ENCODE results near the gene C16orf86.
A peak's percentile ranks its signal among the peaks of the same experiment; 100 is the strongest.

C16orf86 gene

DNA sequence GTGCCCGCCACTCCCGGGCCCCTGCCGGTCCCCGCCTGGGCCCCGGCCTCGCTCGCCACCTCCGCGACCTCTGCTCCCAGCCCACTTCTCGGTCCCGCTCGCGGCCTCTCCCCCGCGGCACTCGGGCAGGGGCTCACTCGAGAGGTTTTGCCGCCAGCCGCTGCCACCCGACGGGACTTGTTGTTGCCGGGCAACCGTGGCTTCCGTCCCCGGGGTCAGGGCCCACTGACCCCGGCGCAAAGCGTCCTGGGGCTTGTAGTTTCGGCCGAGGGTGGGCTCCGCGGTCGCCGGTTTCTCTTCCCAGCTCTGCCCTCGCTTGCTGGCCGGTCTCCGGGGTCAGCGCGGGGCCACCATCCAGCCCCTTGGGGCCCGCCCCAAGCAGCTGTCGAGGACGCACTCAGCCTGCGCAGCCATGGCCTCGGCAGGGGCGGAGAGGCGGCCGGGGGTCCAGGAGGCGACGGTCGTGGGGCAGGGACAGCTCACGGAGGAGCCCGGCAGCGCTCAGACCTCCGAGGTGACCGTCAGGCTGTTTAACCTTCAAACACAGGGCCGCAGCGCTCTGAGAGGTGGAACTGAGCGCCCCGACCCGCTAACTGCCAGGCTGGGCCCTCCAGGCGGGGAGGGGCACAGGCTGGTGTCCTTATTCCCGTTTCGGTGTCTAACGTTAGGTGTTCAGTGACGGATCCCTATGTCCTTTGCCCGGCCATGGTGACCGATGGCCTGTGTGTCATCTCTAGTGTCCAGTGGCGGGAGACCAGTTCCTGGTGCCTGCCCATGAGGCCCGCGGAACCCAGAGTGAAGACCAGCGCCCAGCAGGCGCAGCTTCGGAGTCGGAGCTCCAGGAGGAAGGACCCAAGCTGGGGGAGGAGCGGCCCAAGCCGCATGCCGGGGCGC lies at the start of gene C16orf86, which contains the start of gene ENKD1:
TSS of gene C16orf86 (plus strand) at position 256 of the 894 bp plus-strand sequence. CDS start at position 413, 157 bp downstream.
TSS of gene ENKD1 (minus strand) at position 192 of the 894 bp plus-strand sequence. CDS start 308 bp downstream, outside the sequence.
- DNase-seq (ENCODE audit: low spot score) = peak; percentile 82

DNA sequence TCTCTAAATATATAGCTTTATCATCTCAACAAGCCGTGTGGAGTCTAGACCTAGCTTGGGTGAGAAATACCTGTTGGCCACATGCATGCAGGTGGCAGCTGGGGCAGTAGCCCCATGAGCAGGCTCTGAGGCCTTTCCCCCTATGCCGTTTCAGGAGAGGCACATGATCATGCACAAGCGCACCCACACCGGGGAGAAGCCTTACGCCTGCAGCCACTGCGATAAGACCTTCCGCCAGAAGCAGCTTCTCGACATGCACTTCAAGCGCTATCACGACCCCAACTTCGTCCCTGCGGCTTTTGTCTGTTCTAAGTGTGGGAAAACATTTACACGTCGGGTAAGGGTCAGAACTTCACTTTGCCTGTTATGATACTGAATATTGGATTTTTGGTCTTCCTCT lies 38.4 kb upstream of the C16orf86 start:
- DNase-seq (ENCODE audit: low spot score) = no peak

GRCh38 chr16:67632415-67633172 lies 34.0 kb upstream of the C16orf86 start:
- DNase-seq (ENCODE audit: low spot score) = no peak

DNA sequence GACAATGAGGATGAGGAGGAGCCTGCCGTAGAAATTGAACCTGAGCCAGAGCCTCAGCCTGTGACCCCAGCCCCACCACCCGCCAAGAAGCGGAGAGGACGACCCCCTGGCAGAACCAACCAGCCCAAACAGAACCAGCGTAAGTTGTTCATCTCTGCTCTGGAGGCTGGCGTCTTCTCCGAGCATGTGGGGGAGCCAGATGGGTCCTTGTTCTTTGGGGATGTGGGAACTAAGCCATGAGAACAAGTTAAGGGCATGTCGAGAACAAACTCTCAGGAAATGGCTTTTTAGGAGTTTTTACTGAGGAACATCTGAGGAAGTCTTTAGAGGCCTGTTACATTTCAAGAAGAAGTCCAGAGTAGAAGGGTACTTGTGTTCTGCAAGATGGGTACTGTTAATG lies 29.9 kb upstream of the C16orf86 start:
- no peak for DNase-seq (ENCODE audit: low spot score)

GRCh38 chr16:67637625-67638024 lies 29.0 kb upstream of the C16orf86 start:
- no peak for DNase-seq (ENCODE audit: low spot score)

- no peak for DNase-seq (ENCODE audit: low spot score)
Measured at GRCh38 chr16:67641779-67642708, 24.6 kb upstream of the C16orf86 start.

GRCh38 chr16:67644038-67644437 lies 22.6 kb upstream of the C16orf86 start:
- DNase-seq (ENCODE audit: low spot score) = no peak

DNA sequence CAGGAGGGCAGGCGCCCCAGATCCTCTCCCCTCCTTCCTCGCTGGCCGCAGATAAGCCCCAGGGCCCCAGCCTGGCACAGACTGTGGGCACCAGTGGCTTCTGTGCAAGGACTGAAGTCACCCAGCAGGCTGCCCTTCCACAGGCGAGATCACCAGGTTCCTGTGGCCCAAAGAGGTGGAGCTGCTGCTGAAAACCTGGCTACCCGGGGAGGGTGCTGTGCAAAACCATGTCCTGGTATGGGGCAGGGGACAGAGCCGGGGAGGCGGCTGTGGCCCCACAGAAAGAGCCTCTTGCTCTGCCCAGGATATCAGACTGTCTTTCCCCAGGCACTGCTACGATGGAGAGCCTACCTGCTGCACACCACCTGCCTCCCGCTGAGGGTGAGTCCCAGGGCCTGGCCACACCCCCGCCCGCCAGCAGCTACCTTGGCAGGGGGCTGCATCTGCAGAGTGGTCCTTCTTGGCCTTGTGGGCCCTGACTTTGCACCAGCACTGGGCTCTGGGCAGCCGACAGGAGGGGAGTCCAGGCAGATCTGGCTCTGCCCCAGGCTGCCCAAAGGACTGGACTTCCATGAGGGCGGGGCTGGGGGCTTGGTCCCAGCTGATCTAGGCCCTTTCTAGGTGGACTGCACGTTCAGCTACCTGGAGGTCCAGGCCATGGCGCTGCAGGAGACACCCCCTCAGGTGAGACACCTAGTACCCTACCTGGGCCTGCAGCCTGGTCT lies 21.1 kb upstream of the C16orf86 start:
- DNase-seq (ENCODE audit: low spot score) = peak; percentile 12

DNA sequence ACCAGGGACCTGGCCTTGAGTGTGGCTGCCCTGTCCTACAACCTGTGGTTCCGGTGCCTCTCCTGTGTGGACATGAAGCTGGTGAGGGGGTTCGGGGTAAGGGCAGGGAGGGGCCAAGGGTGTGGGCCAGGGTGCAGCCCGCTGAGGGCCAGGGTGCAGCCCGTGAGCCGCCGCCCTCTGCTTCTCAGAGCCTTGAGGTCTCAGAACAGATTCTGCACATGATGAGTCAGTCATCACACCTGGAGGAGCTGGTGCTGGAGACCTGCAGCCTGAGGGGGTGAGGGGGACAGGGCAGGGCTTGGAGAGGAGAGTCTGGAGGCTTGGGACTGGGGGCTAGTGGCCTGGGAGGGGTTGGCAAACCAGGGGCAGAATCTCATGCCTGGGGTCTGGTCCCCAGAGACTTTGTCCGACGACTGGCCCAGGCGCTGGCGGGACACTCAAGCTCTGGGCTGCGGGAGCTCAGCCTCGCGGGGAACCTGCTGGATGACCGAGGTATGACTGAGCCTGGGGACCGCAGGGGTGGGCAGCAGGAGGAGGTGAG lies 19.4 kb upstream of the C16orf86 start:
- DNase-seq (ENCODE audit: low spot score) = no peak

GRCh38 chr16:67647681-67648080 lies 18.9 kb upstream of the C16orf86 start:
- DNase-seq (ENCODE audit: low spot score) = no peak

GRCh38 chr16:67648088-67648763 lies 18.4 kb upstream of the C16orf86 start:
- no peak for DNase-seq (ENCODE audit: low spot score)

DNA sequence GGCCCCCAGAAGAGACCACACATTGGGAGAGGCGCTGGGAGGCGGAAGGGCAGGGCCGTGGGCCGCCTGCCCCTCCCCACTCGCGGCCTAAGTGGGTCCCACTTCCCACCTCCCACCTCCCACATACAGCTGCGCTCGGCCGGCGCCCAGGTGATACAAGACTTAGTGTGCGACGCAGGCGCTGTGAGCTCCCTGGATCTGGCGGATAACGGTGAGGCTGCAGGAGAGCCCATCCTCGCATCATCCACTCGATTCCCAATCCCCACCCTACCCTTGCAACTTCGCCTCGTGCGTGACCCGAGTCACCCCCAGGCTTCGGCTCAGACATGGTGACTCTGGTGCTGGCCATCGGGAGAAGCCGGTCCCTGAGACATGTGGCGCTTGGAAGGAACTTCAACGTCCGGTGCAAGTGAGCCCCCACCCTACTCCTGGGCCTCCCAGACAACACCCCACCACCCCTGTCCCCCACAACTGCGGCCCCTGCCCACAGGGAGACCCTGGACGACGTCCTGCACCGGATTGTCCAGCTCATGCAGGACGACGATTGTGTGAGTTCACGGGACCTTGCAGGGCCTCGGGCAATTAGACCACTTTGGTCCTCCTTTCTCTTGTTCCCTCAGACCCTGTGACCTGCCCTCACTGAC lies 17.7 kb upstream of the C16orf86 start:
- no peak for DNase-seq (ENCODE audit: low spot score)

GRCh38 chr16:67649494-67649931 lies 17.1 kb upstream of the C16orf86 start:
- DNase-seq (ENCODE audit: low spot score) = no peak

DNA sequence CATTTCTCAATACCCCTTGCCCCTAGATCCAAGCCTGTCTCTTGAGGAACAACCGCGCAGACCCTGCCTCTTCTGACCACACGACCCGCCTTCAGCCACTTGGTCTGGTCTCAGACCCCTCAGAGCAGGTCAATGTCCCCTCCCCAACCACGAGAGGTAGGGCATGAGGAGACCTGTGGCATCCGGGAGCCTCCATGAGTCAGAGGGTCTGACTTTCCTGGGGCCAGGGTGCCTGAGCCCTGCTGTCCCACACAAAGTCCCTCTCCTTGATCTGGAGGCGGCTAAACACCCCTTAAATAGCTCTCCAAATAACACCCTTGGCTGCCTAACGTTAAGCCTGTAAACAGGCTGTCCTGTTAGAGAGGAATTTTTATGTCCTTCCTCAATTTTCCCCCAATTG lies 16.6 kb upstream of the C16orf86 start:
- no peak for DNase-seq (ENCODE audit: low spot score)

DNA sequence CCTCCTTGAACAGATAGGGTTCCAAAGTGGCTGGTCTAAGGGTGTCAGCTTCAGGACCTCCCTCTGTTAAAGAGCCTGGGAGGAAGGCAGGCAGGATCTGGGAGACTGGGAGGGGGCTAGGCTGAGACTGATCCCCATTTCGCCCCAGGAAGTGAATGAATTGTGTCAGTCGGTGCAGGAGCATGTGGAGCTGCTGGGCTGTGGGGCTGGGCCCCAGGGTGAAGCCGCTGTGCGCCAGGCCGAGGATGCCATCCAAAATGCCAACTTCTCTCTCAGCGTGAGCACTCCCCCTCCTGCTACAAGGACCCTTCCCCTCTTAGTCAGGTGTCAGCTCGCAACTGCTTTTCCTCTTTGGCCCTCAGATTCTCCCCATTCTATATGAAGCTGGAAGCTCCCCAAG lies 15.6 kb upstream of the C16orf86 start:
- no peak for DNase-seq (ENCODE audit: low spot score)

- no peak for DNase-seq (ENCODE audit: low spot score)
Measured at GRCh38 chr16:67651847-67652246, 14.8 kb upstream of the C16orf86 start.

DNA sequence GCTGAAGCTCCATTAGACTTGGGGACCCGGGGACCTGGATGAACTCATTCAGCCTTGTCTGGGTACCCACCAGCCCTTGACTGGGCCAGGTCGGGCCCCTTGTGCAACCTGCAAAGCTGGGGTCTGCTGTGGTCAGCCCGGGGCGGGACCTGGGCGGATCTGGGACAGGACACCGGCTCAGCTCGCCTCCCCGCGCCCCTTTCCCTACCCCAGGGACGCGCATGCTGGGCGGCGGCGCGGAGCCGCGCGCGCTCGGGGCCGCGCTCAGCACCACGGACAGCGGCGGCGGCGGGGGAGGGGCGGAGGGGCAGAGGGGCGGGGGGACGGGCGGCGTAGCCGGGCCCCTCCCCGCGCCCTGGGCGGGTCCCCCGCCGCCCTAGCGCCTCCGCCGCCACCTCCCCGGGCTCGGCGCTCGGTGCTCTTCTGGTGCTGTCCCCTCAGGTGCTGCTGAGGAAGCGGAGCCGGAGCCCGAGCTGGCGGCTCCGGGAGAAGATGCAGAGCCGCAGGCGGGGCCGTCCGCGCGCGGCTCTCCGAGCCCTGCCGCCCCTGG lies 14.0 kb upstream of the C16orf86 start:
- DNase-seq (ENCODE audit: low spot score) = no peak

- no peak for DNase-seq (ENCODE audit: low spot score)
Measured at GRCh38 chr16:67653128-67653788, 13.4 kb upstream of the C16orf86 start.

Measured in CD4-positive, alpha-beta T cell treated with Interleukin-2 at 100 ng/mL for 4 hours (primary cell).